A673 (cell line): ENCODE results near the gene USP36. TPM values are rescaled to one million over a fixed set of nuclear protein-coding genes. Genes with fewer than 3 reads are reported as not detected.
A peak's percentile ranks its signal among the peaks of the same experiment; 100 is the strongest.

ENCODE experiments used
- BruUV-seq: library from RNA; stranded (reverse); fragments of 400-500 nt; replicated peaks from 2 replicates; lab custom pipeline; 2021; lab: Mats Ljungman, UMichigan
- CTCF ChIA-PET: fragments of 300-600 bp; sonication (Branson Sonifier 250); formaldehyde crosslinking; loops from one replicate; lab custom pipeline; 2022; ENCODE audit warnings: antibody characterized with exemption; lab: Charles Lee
- POLR2A ChIA-PET: fragments of 300-600 bp; sonication (Branson Sonifier 250); formaldehyde crosslinking; loops from one replicate; lab custom pipeline; 2022; ENCODE audit warnings: antibody characterized with exemption; ENCODE audit not compliant: low non-redundant PET; lab: Charles Lee
- DNase-seq: peaks from one replicate; pipeline ENCODE4 v3.0.0-alpha.2; 2015; ENCODE audit warnings: low spot score
- H3K27ac ChIP-seq: fragments of 200-600 bp; sonication (generic); 2 replicates; pipeline ENCODE4 v1.5.1; 2016; ENCODE audit warnings: mixed run types, low read depth, mild to moderate bottlenecking, mixed read lengths, antibody characterized with exemption, low read length; ENCODE audit not compliant: poor library complexity, severe bottlenecking
- H3K27me3 ChIP-seq: fragments of 200-600 bp; sonication (generic); replicated peaks from 2 replicates; pipeline ENCODE4 v1.6.1; 2017; ENCODE audit warnings: mixed run types, low read depth, mild to moderate bottlenecking, mixed read lengths, antibody characterized with exemption, low read length; ENCODE audit not compliant: insufficient read depth, poor library complexity
- H3K36me3 ChIP-seq: fragments of 200-600 bp; sonication (generic); 2 replicates; pipeline ENCODE4 v1.6.1; 2016; ENCODE audit warnings: mixed run types, mild to moderate bottlenecking, mixed read lengths, antibody characterized with exemption, low read length; ENCODE audit not compliant: insufficient read depth, poor library complexity, severe bottlenecking
- H3K4me1 ChIP-seq: fragments of 200-600 bp; sonication (generic); 2 replicates; pipeline ENCODE4 v1.6.1; 2017; ENCODE audit warnings: mixed run types, mild to moderate bottlenecking, mixed read lengths, antibody characterized with exemption, low read length; ENCODE audit not compliant: insufficient read depth, poor library complexity, severe bottlenecking
- H3K4me3 ChIP-seq: fragments of 200-600 bp; sonication (generic); 2 replicates; pipeline ENCODE4 v1.5.1; 2016; ENCODE audit warnings: low read depth, mixed run types, mild to moderate bottlenecking, mixed read lengths, low read length; ENCODE audit not compliant: poor library complexity, severe bottlenecking
- H3K9me3 ChIP-seq: fragments of 200-600 bp; sonication (generic); 2 replicates; pipeline ENCODE4 v1.6.1; 2016; ENCODE audit warnings: mixed run types, low read depth, mild to moderate bottlenecking, mixed read lengths, antibody characterized with exemption, low read length; ENCODE audit not compliant: poor library complexity, severe bottlenecking
- CTCF ChIP-seq: fragments of 300-800, 200-600 bp; sonication (generic); conservative IDR thresholded peaks from 2 replicates; pipeline ENCODE4 v1.5.1; 2017; ENCODE audit warnings: low read depth, mild to moderate bottlenecking, antibody characterized with exemption, low read length, moderate library complexity, mixed read lengths
- EZH2 ChIP-seq: fragments of 200-600 bp; sonication (generic); IDR thresholded peaks from 2 replicates; pipeline ENCODE4 v1.6.1; 2017; ENCODE audit warnings: borderline replicate concordance, low read depth, mild to moderate bottlenecking, mixed read lengths, antibody characterized with exemption, low read length; ENCODE audit not compliant: poor library complexity, severe bottlenecking
- intact Hi-C: fragments of 100-400 bp; cut with micrococcal nuclease; formaldehyde crosslinking; loops from one replicate; pipeline ENCODE4 v1.10.0; 2022; ENCODE audit not compliant: unreplicated experiment
- total RNA-seq: library from RNA; stranded (reverse); gene quantifications from 2 replicates; pipeline ENCODE4 v1.2.3, GENCODE V29; 2021

The USP36 gene
- total RNA-seq, 1 experiment from 2014 or later = 74.9 TPM

DNA sequence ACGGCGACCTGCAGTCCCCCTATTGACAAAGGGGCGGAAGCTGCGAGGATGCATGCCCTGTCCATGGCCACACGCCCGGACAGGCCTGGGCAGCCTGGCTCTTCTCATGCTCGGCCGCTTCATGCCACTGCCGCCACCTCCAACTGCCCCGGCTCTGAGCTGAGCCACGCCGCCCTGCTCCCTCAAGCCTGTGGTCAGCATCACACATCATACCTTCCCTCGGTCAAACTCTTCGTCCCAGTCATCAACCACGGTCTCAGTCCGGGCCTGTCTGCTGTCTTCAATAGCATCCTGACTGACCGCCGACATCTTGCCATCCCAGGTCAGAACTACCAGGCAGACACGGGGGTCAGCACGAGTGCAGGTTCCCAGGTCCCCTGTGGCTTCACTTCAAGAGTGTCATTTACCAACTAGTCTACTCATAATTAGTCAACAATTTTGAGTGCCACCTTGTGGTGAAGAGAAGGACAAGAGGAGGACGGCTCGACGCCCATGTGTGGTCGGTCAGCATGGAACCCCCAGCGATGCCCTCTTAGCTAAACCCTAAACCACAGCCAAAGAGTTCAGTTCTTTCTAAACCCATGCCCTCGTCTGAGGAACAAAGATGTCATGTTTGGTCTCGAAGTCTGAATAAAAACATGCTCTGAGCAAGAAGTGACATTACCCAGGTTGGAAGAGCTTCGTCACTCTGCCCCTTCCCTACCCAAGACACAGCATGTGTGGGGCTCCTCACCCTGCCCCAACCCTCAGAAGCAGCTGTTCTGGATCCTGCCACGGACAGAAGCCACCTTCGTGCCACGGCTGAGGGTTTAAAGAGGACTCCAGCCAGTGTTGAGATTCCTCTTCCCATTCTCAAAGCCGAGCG, 41.7 kb downstream of the USP36 start:
- intact Hi-C loops = loop anchor here (5.0 kb wide), 1 partner anchor 302 kb away; no protein-coding TSS in a partner anchor
- ChIA-PET POLR2A (no interaction called here), CTCF (interaction anchor here (0.5 to 0.9 kb wide), 2 partner anchors 302 to 320 kb away, joined by 3 to 4 read pairs; no protein-coding TSS in a partner anchor)
- Histone ChIP-seq H3K4me1 (no peaks in the 10 kb centered on the region), H3K36me3 (peaks cover 45% of the 10 kb centered on the region), H3K4me3 (no peak overlapping the region), H3K9me3 (no peaks in the 10 kb centered on the region), H3K27me3 (no peaks in the 10 kb centered on the region), H3K27ac (no peak overlapping the region)
- no TSS peak for BruUV-seq
- TF ChIP-seq CTCF = peak; percentile 60
- TF ChIP-seq EZH2 = no peak
- DNase-seq = peak; percentile 47

DNA sequence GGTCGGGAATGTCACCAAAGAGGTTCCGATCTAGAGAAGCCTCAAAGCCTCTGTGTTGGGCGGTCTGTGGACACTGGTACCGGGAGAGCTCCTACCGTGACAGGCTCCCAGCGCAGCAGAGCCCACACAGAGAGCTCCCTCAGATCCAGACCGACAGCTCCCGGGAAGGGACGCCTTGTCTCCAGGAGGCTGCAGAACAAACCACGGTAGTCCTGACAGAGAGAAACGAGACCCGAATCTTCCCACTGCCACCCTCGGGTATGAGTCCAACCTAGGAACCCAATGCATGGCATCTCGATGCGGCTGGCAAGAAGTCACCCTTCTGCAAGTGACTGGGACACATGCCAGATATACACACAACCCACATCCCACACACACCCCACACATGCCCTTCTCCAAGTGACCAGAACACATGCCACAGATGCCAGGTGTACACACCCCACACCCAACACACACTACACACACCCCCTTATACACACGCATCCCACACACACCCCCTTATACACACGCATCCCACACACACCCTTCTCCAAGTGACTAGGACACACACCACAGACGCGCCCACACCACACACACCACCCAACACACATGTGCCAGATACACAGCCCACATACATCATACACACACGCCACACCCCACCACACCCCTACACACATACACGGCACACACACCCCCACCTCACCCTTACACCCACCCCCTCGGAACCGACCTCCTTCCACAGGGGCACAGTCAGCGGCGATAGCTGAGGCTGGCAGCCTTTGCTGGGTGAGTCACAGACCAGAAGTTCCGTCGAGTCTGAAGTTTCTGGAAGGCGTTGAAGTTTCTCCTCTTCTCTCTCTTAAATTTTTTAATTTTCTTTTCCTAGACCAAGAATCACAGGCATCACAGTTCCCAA, 42.7 kb downstream of the USP36 start:
- H3K36me3 ChIP-seq = peaks cover 36% of the 10 kb centered on the region
- no peaks in the 10 kb centered on the region for H3K27me3 ChIP-seq
- ChIA-PET POLR2A (no interaction called here), CTCF (no interaction called here)
- DNase-seq = no peak
- TF ChIP-seq CTCF (no peak), EZH2 (no peak)
- H3K9me3 ChIP-seq = no peaks in the 10 kb centered on the region
- no TSS peak for BruUV-seq
- no peak overlapping the region for H3K4me3 ChIP-seq
- no peak overlapping the region for H3K27ac ChIP-seq
- H3K4me1 ChIP-seq = no peaks in the 10 kb centered on the region
- intact Hi-C loops = loop anchor here (5.0 kb wide), 1 partner anchor 301 kb away; no protein-coding TSS in a partner anchor

GRCh38 chr17:78797213-78797612, 43.4 kb downstream of the USP36 start:
- intact Hi-C loops = loop anchor here (5.0 kb wide), 1 partner anchor 300 kb away; no protein-coding TSS in a partner anchor
- no peak for TF ChIP-seq EZH2
- TF ChIP-seq CTCF = no peak
- Histone ChIP-seq H3K36me3 (peaks cover 31% of the 10 kb centered on the region), H3K4me1 (no peaks in the 10 kb centered on the region), H3K27ac (no peak overlapping the region), H3K9me3 (no peaks in the 10 kb centered on the region), H3K27me3 (no peaks in the 10 kb centered on the region), H3K4me3 (no peak overlapping the region)
- ChIA-PET CTCF (no interaction called here), POLR2A (interaction anchor here (0.8 kb wide), 1 partner anchor 10 kb away, joined by 3 read pairs; no protein-coding TSS in a partner anchor)
- no TSS peak for BruUV-seq
- no peak for DNase-seq
